Activated CD8-positive, alpha-beta memory T cell treated with anti-CD3 and anti-CD28 coated beads for 24 hours (primary cell): ENCODE measurements around the gene CHRNA7.

Experiments
- DNase-seq: peaks from one replicate; pipeline ENCODE4 v3.0.0-alpha.2; 2020

The CHRNA7 gene

GRCh38 chr15:32218666-32219065 is 188.4 kb downstream of the CHRNA7 start:
- DNase-seq = no peak
